GM12878 (cell line): ENCODE results near the gene ACSF3.

Experiments used
- CBX3 ChIP-seq: fragments of 200-600 bp; sonication (generic); IDR thresholded peaks from 2 replicates; pipeline ENCODE4 v1.6.1; 2016; ENCODE audit warnings: low read depth, borderline replicate concordance
- CTCF ChIP-seq, 3 experiments: IDR thresholded peaks in 2 of 3; conservative IDR thresholded peaks in 1 of 3; 2 replicates each; pipeline ENCODE4 v1.5.1; 2011; ENCODE audit warnings: low read depth in 3 of 3, low read length in 3 of 3, mild to moderate bottlenecking in 3 of 3, control low read depth in 2 of 3, moderate library complexity in 2 of 3, inconsistent platforms in 1 of 3, mixed read lengths in 1 of 3; ENCODE audit not compliant: control insufficient read depth in 2 of 3, insufficient read depth in 1 of 3; ENCODE audit errors: extremely low read depth in 1 of 3
- ELK1 ChIP-seq: IDR thresholded peaks from 2 replicates; pipeline ENCODE4 v1.6.1; 2012; ENCODE audit warnings: low read depth, low read length, improper control_type of control experiment
- GABPA ChIP-seq: IDR thresholded peaks from 2 replicates; pipeline ENCODE4 v1.6.1; 2014; ENCODE audit warnings: antibody characterized with exemption, low read depth, mild to moderate bottlenecking, inconsistent platforms
- IRF3 ChIP-seq: fragments of 450-650 bp; IDR thresholded peaks from 2 replicates; pipeline ENCODE4 v1.6.1; 2014; ENCODE audit warnings: mild to moderate bottlenecking
- RELA ChIP-seq: fragments of 450-650 bp; IDR thresholded peaks from 2 replicates; pipeline ENCODE4 v1.8.0; 2014; ENCODE audit warnings: borderline replicate concordance; ENCODE audit not compliant: partially characterized antibody
- ZNF274 ChIP-seq: IDR thresholded peaks from one replicate; pipeline ENCODE4 v1.8.0; 2011; ENCODE audit not compliant: insufficient read length, insufficient read depth

GRCh38 chr16:89170346-89171215 is 76.9 kb downstream of the ACSF3 start:
- TF ChIP-seq IRF3: no peak
- TF ChIP-seq RELA: no peak
- TF ChIP-seq GABPA: no peak
- peak in 1 of 3 experiments; percentile 27; a peak in 1 of 6 replicates for TF ChIP-seq CTCF (IDR thresholded peaks at IDR 0.05 in 2 of 3, conservative IDR thresholded peaks at IDR 0.05 in 1 of 3; ENCODE audit: control insufficient read depth in 2 of 3, extremely low read depth in 1 of 3, insufficient read depth in 1 of 3, low read depth in 3 of 3, low read length in 3 of 3)
- no peak for TF ChIP-seq ELK1
- no peak for TF ChIP-seq ZNF274
- no peak for TF ChIP-seq CBX3
